C4-2B (cell line): ENCODE measurements around the gene SLC39A6.
"Not testable (repeated sequence)": the region's sequence is repeated elsewhere in the genome, so short reads cannot be mapped to it uniquely, and the experiment has no call there.

Experiments used
- ZFX ChIP-seq: fragments of 450-650 bp; IDR thresholded peaks from 2 replicates; pipeline ENCODE4 v1.6.1; 2017
- TF ChIP-seq, protein P1 (sequence below): fragments of 450-650 bp; conservative IDR thresholded peaks from 2 replicates; pipeline ENCODE4 v1.5.1; 2017; ENCODE audit warnings: mild to moderate bottlenecking

DNA sequence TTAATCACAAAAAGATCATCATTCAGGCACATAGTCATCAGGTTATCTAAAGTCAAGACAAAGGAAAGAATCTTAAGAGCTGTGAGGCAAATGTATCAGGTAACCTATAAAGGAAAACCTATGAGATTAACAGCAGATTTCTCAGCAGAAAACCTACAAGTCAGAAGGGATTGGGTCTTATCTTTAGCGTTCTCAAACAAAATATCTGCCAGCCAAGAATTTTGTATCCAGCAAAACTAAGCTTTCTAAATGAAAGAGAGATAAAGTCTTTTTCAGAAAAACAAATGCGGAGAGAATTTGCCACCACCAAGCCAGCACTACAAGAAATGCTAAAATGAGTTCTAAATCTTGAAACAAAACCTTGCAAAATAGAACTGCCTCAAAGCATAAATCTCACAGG lies 48.0 kb downstream of the SLC39A6 start:
- TF ChIP-seq, protein P1, sequence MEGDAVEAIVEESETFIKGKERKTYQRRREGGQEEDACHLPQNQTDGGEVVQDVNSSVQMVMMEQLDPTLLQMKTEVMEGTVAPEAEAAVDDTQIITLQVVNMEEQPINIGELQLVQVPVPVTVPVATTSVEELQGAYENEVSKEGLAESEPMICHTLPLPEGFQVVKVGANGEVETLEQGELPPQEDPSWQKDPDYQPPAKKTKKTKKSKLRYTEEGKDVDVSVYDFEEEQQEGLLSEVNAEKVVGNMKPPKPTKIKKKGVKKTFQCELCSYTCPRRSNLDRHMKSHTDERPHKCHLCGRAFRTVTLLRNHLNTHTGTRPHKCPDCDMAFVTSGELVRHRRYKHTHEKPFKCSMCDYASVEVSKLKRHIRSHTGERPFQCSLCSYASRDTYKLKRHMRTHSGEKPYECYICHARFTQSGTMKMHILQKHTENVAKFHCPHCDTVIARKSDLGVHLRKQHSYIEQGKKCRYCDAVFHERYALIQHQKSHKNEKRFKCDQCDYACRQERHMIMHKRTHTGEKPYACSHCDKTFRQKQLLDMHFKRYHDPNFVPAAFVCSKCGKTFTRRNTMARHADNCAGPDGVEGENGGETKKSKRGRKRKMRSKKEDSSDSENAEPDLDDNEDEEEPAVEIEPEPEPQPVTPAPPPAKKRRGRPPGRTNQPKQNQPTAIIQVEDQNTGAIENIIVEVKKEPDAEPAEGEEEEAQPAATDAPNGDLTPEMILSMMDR: not testable (repeated sequence)
- TF ChIP-seq ZFX: not testable (repeated sequence)
